SK-N-SH treated with all-trans-retinoic acid at 6 μM for 48 hours (cell line): Measurements from ENCODE around the gene MOCOS.

Source experiments
- ATAC-seq: fragments of 200-7000 bp; cut with Tn5 transposase; 3 replicates; pipeline ENCODE4 v1.9.1; 2020; ENCODE audit warnings: mild to moderate bottlenecking, moderate library complexity
- ARNTL ChIP-seq: fragments of 450-650 bp; formaldehyde crosslinking; IDR thresholded peaks from 2 replicates; pipeline ENCODE4 v1.5.0; 2020; ENCODE audit warnings: low read depth, mild to moderate bottlenecking, moderate library complexity, borderline replicate concordance
- BACH2 ChIP-seq: fragments of 250-450 bp; sonication (Bioruptor Pico); IDR thresholded peaks from 2 replicates; pipeline ENCODE4 v1.9.0; 2021; ENCODE audit warnings: mild to moderate bottlenecking, borderline replicate concordance
- CREB5 ChIP-seq: fragments of 250-450 bp; sonication (Bioruptor Pico); IDR thresholded peaks from 2 replicates; pipeline ENCODE4 v1.5.1; 2020; ENCODE audit warnings: low read depth, mild to moderate bottlenecking, moderate library complexity
- CSDC2 ChIP-seq: fragments of 250-450 bp; sonication (Bioruptor Pico); IDR thresholded peaks from 2 replicates; pipeline ENCODE4 v1.5.0; 2020; ENCODE audit warnings: mild to moderate bottlenecking, moderate library complexity
- CSRNP3 ChIP-seq: fragments of 250-450 bp; sonication (Bioruptor Pico); IDR thresholded peaks from 2 replicates; pipeline ENCODE4 v1.5.1; 2021; ENCODE audit warnings: mild to moderate bottlenecking, moderate library complexity
- ESRRG ChIP-seq: fragments of 250-450 bp; sonication (Bioruptor Pico); IDR thresholded peaks from 2 replicates; pipeline ENCODE4 v1.6.1; 2021; ENCODE audit warnings: mild to moderate bottlenecking
- GLIS3 ChIP-seq: fragments of 250-450 bp; sonication (Bioruptor Pico); IDR thresholded peaks from 2 replicates; pipeline ENCODE4 v1.5.0; 2020; ENCODE audit warnings: mild to moderate bottlenecking, moderate library complexity
- OSR1 ChIP-seq: fragments of 250-450 bp; sonication (Bioruptor Pico); IDR thresholded peaks from 2 replicates; pipeline ENCODE4 v1.8.0; 2022; ENCODE audit warnings: moderate library complexity, mild to moderate bottlenecking, inconsistent platforms
- POU6F1 ChIP-seq: fragments of 250-450 bp; sonication (Bioruptor Pico); IDR thresholded peaks from 2 replicates; pipeline ENCODE4 v1.8.0; 2021; ENCODE audit warnings: low read depth, mild to moderate bottlenecking, moderate library complexity, borderline replicate concordance
- PPARA ChIP-seq: fragments of 250-450 bp; sonication (Bioruptor Pico); IDR thresholded peaks from 2 replicates; pipeline ENCODE4 v1.5.0; 2020; ENCODE audit warnings: mild to moderate bottlenecking, borderline replicate concordance
- SNAI2 ChIP-seq: fragments of 250-450 bp; sonication (Bioruptor Pico); IDR thresholded peaks from 2 replicates; pipeline ENCODE4 v1.5.0; 2020; ENCODE audit warnings: mild to moderate bottlenecking, moderate library complexity
- TCF4 ChIP-seq: fragments of 250-450 bp; sonication (Bioruptor Pico); IDR thresholded peaks from 2 replicates; pipeline ENCODE4 v1.8.0; 2021; ENCODE audit warnings: mild to moderate bottlenecking, moderate library complexity, borderline replicate concordance
- TOX ChIP-seq: fragments of 250-450 bp; sonication (Bioruptor Pico); IDR thresholded peaks from 2 replicates; pipeline ENCODE4 v1.8.0; 2021; ENCODE audit warnings: mild to moderate bottlenecking, moderate library complexity, borderline replicate concordance
- TSHZ2 ChIP-seq: fragments of 250-450 bp; sonication (Bioruptor Pico); IDR thresholded peaks from 2 replicates; pipeline ENCODE4 v1.5.0; 2020; ENCODE audit warnings: mild to moderate bottlenecking, moderate library complexity
- ZC3H10 ChIP-seq: fragments of 250-450 bp; sonication (Bioruptor Pico); IDR thresholded peaks from 2 replicates; pipeline ENCODE4 v1.5.1; 2021; ENCODE audit warnings: mild to moderate bottlenecking, moderate library complexity
- ZFP3 ChIP-seq: fragments of 250-450 bp; sonication (Bioruptor Pico); IDR thresholded peaks from 2 replicates; pipeline ENCODE4 v1.5.0; 2020; ENCODE audit warnings: mild to moderate bottlenecking, moderate library complexity
- ZFP30 ChIP-seq: fragments of 450-650 bp; formaldehyde crosslinking; IDR thresholded peaks from 2 replicates; pipeline ENCODE4 v1.5.0; 2022; ENCODE audit warnings: mild to moderate bottlenecking, moderate library complexity
- ZNF565 ChIP-seq: fragments of 450-650 bp; formaldehyde crosslinking; conservative IDR thresholded peaks from 2 replicates; pipeline ENCODE4 v1.5.0; 2020; ENCODE audit warnings: low read depth, mild to moderate bottlenecking, moderate library complexity
- ZNF8 ChIP-seq: fragments of 450-650 bp; formaldehyde crosslinking; IDR thresholded peaks from 2 replicates; pipeline ENCODE4 v1.5.0; 2020; ENCODE audit warnings: mild to moderate bottlenecking, moderate library complexity

Gene MOCOS

GRCh38 chr18:36149514-36150289 is 37.6 kb upstream of the MOCOS start:
- no peak for ATAC-seq
- TF ChIP-seq CREB5 (CRISPR knock-in tag) (no peak), ZNF8 (CRISPR knock-in tag) (no peak), ZNF565 (no peak), POU6F1 (no peak), GLIS3 (no peak), TCF4 (CRISPR knock-in tag) (no peak), ZFP30 (no peak), PPARA (CRISPR knock-in tag) (no peak)

GRCh38 chr18:36152781-36153180 is 34.5 kb upstream of the MOCOS start:
- no peak for ATAC-seq
- no peak for TF ChIP-seq GLIS3
- no peak for TF ChIP-seq ARNTL (CRISPR knock-in tag)
- TF ChIP-seq BACH2 (CRISPR knock-in tag): no peak
- TF ChIP-seq CSDC2 (CRISPR knock-in tag): no peak
- TF ChIP-seq TSHZ2 (CRISPR knock-in tag): no peak
- TF ChIP-seq SNAI2 (CRISPR knock-in tag): no peak
- TF ChIP-seq TCF4 (CRISPR knock-in tag): no peak
- TF ChIP-seq TOX (CRISPR knock-in tag): no peak
- no peak for TF ChIP-seq CSRNP3 (CRISPR knock-in tag)
- TF ChIP-seq ESRRG (CRISPR knock-in tag): no peak
- TF ChIP-seq ZC3H10 (CRISPR knock-in tag): no peak
- no peak for TF ChIP-seq POU6F1
- TF ChIP-seq ZFP3 (CRISPR knock-in tag): no peak
- TF ChIP-seq PPARA (CRISPR knock-in tag): no peak
- TF ChIP-seq ZFP30: no peak

- TF ChIP-seq ZNF8 (CRISPR knock-in tag) (no peak), CSRNP3 (CRISPR knock-in tag) (no peak), ESRRG (CRISPR knock-in tag) (no peak), ZFP3 (CRISPR knock-in tag) (no peak), OSR1 (no peak), ZNF565 (no peak)
- no peak for ATAC-seq
Measured at GRCh38 chr18:36153203-36153602, 34.1 kb upstream of the MOCOS start.
